KOPT-K1 (cell line): ENCODE measurements around the gene SLCO1B3.

Experiments
- H3K27ac ChIP-seq: fragments of 200-600 bp; sonication (generic); 2 replicates; pipeline ENCODE4 v1.5.1; 2016; ENCODE audit warnings: antibody characterized with exemption, mild to moderate bottlenecking, low read depth, low read length; ENCODE audit not compliant: poor library complexity, severe bottlenecking
- H3K36me3 ChIP-seq: fragments of 200-600 bp; sonication (generic); 2 replicates; pipeline ENCODE4 v1.5.1; 2017; ENCODE audit warnings: antibody characterized with exemption, mild to moderate bottlenecking, low read length, moderate library complexity; ENCODE audit not compliant: insufficient read depth
- H3K9me3 ChIP-seq: fragments of 200-600 bp; sonication (generic); 2 replicates; pipeline ENCODE4 v1.5.1; 2017; ENCODE audit warnings: antibody characterized with exemption, low read length, mild to moderate bottlenecking; ENCODE audit not compliant: insufficient read depth, poor library complexity, severe bottlenecking

Gene SLCO1B3

DNA sequence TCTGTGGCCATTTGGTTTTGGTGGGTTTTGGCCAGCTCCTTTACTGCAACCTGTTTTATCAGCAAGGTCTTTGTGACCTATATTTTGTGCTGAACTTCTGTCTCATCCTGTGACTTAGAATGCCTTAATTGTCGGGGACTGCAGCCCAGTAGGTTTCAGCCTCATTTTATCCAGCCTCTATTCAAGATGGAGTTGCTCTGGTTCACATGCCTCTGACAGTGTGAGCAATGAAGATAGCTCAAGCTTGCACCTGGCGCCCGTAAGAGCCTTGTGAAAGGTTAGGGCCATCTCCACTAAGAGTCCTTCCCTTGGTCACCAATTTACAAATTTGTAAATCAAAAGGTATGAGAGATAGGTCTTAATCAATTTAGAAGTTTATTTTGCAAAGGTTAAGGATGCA, 19.4 kb downstream of the SLCO1B3 start:
- no peaks in the 10 kb centered on the region for H3K9me3 ChIP-seq

DNA sequence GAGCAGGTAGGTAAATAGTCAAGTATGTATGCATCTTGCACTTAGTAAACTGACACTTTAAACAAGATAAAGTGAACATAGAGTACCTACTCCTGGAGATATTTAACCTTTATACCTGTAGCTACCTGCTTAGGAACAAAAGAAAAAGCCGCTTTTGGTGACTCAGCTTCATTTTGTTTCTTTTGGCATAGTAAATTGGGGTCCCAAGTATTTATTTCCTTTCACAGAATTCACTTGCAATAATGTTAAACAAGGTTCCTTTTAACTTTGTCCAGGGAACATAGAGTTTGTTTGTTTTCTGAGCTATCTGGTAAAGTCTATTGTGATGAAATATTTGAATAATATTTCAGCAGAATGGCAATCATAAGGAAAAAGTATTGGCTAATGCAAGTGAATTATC, 20.0 kb downstream of the SLCO1B3 start:
- no peak overlapping the region for H3K27ac ChIP-seq
- no peaks in the 10 kb centered on the region for H3K9me3 ChIP-seq
- no peaks in the 10 kb centered on the region for H3K36me3 ChIP-seq

More for the DNA sequence above, 19.4 kb downstream of the SLCO1B3 start:
- Histone ChIP-seq H3K27ac (no peak overlapping the region), H3K36me3 (no peaks in the 10 kb centered on the region)

DNA sequence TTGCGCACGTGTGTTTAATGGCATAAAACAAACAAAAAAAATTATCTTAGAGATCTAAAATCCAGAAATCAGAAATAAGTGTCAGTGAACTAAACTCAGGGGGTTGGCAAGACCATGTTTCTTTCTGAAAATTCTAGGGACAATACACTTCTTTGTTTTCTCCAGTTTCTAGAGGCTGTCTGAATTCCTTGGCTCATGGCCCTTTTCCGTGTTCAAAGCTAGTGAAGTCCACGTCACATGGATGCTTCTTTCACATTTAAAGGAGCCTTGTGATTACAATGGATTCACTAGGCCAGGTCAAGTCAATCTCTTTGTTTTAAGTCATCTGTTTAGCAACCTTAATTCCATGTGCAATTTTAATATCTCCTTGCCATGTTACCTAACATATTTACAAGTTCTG, 22.4 kb downstream of the SLCO1B3 start:
- no peaks in the 10 kb centered on the region for H3K36me3 ChIP-seq
- no peak overlapping the region for H3K27ac ChIP-seq
- H3K9me3 ChIP-seq: no peaks in the 10 kb centered on the region

DNA sequence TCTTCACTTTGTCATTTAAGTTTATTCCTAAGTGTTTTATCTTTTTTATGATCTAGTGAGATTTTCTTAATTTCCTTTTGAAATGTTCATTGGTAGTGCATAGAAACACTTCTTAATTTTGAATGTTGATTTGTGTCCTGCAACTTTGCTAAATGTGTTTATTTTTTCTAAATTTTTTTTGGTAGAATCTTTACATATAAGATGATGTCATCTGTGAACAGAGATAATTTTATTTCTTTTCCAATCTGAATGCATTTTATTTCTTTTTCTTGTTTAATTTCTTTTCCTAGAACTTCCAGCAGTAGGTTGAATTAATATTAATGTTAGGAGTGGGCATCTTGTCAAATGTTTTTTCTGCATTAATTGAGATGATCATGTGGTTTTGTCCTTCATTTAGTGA, 42.1 kb downstream of the SLCO1B3 start:
- Histone ChIP-seq H3K9me3 (no peaks in the 10 kb centered on the region), H3K36me3 (no peaks in the 10 kb centered on the region), H3K27ac (no peak overlapping the region)

DNA sequence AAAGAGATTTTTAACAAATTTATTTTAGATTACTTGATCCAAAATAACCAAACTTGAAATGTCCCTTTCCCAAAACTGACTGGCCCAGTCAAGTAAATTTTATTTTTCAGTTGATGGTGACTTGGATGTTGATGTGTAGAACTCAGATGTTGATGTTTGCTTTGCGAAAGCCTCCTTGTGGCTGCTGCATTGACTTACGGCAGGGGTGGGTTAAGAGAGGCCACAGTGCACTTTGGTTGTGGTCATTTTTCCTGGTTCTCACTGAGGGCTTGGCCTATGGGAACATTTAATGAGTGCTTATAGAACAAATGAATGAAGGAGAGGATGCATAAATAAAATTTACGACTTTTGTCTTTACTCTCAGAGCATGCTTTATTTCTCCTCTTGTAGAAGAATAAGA, 52.6 kb downstream of the SLCO1B3 start:
- H3K27ac ChIP-seq: no peak overlapping the region
- H3K9me3 ChIP-seq: no peaks in the 10 kb centered on the region
- H3K36me3 ChIP-seq: no peaks in the 10 kb centered on the region

DNA sequence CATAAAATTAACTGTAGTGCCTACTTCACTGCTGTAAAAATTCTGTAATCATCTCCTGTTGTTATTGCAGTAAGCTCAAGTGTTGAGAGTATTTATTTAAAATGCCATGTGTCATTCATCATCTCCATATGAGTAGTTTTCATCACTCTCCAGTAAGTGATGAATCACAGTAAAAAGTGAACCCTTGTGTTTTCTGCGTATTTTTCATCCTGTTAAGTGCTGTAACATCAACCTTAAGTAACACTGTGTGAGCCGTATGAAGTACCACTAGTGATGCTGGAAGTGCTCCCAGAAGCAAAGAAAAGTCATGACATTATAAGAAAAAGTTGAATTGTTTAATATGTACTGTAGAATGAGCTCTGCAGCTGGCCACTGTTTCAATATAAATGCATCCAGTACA, 55.4 kb downstream of the SLCO1B3 start:
- Histone ChIP-seq H3K36me3 (no peaks in the 10 kb centered on the region), H3K9me3 (no peaks in the 10 kb centered on the region), H3K27ac (no peak overlapping the region)

DNA sequence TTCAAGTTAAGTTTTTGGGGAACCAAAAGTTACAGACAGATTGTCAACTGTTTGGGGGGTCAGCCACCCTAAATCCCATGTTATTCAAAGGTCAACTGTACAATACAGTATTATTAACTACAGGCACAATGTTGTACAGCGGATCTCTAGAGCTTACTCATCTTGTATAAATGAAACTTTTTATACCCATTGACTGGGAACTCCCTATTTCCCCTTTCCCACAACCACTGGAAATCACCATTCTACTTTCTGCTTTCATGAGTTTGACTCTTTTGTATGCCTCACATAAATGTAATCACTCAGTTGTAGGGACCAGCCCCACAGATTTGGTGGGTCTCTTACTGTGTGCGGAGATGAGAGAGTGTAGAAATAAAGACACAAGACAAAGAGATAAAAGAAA, 57.8 kb downstream of the SLCO1B3 start:
- Histone ChIP-seq H3K27ac (no peak overlapping the region), H3K9me3 (no peaks in the 10 kb centered on the region), H3K36me3 (no peaks in the 10 kb centered on the region)

DNA sequence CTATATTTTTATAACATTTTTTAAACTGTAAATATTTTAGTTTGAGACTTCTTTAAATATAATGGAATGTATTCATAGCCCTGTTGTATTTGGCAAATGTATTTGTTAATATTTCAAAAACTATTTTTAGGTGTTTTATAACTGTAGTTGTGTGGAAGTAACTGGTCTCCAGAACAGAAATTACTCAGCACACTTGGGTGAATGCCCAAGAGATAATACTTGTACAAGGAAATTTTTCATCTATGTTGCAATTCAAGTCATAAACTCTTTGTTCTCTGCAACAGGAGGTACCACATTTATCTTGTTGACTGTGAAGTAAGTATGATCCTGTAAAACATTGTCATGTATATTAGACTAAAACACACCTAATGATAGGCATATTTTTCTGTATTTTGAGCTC, 72.8 kb downstream of the SLCO1B3 start:
- Histone ChIP-seq H3K9me3 (no peaks in the 10 kb centered on the region), H3K27ac (no peak overlapping the region), H3K36me3 (no peaks in the 10 kb centered on the region)

DNA sequence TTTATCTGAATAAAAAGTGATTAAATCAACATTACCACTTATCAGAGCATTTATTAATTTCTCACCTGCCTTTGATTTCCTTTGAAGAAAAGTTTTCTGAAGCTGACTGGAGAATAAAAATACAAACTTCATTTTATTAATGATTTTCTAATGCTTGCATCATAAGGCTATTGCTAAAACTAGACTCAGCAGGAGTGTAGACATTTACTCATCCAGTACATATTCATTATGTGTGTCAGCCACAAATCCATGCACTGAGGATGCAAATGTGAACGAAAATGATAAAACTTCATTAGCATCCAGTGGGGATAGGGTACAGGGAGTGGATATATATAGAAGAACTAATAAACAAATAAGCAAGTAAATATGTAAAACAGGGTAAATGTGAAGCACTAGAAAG, 74.6 kb downstream of the SLCO1B3 start:
- H3K9me3 ChIP-seq: no peaks in the 10 kb centered on the region
- no peak overlapping the region for H3K27ac ChIP-seq
- H3K36me3 ChIP-seq: no peaks in the 10 kb centered on the region

DNA sequence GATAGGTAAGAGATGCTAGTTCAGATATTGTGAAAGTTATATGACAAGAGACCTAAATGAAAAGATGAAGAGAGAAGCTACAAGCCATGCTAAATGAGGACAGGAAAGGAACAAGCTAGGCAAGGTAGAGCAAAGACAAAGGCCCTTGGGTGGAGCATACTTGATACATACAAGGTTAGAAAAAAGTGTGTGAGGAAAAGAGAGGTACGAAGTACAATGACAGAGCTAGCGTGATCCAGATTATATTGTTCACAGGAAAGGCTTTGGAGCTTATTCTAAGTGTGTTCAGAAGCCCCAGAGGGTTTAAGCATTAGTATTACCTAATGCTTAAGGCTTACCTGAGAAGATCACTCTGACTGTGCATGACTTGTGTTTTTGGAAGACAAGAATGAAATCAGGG, 75.0 kb downstream of the SLCO1B3 start:
- Histone ChIP-seq H3K9me3 (no peaks in the 10 kb centered on the region), H3K27ac (no peak overlapping the region), H3K36me3 (no peaks in the 10 kb centered on the region)

DNA sequence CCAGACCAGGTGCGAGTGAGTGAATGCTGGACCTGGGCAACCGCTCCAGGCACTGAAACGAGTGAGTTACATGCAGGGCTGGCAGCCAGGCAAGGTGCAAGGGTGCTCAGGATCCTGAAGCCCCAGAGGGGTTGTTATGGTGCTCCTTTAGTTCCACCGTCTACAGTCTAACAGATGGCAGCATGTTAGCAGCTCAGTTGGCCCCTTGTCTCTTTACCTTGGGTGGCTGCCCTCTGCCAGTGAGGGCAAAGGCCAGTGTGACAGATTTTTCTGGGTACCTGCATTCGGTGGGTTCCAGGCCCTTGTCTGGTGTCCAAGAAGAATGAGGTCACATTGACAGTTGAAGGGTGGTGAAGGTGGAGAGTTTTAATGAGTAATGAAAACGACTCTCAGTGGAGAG, 106.8 kb downstream of the SLCO1B3 start:
- Histone ChIP-seq H3K27ac (no peak overlapping the region), H3K9me3 (no peaks in the 10 kb centered on the region), H3K36me3 (no peaks in the 10 kb centered on the region)

DNA sequence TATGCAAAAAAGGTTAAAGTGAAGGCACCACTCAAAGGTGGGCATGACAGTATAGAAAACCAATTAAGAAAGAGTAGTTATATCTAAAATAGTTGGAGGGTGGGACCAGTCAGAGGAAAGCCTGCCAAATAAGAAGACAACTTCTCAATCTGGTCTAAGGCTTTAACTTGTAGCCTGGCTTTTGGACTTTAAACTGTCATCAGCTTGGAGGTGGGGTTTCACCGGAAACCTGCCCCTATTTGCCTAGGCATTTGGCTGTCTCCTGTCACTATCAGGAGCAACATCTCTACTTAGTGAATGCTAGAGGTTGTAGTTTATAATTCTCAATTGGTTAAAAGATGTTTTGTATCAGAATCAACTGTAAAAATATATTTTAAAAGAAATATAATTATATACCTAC, 107.3 kb downstream of the SLCO1B3 start:
- no peaks in the 10 kb centered on the region for H3K9me3 ChIP-seq
- H3K27ac ChIP-seq: no peak overlapping the region
- no peaks in the 10 kb centered on the region for H3K36me3 ChIP-seq

DNA sequence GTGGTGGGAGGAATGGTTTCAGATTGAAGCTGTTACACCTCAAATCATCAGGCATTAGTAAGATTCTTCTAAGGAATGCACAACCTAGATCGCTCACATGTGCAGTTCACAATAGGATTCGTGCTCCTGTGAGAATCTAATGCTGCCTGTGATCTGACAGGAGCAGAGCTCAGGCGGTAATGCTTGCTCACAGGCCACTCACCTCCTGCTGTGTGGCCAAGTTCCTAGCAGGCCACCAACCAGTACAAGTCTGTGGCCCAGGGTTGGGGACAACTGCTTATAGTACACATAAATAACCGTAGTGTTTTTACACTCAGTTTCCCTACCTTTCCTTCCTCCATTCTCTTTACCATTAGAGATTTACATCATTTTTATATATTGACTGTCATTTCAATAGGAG, 121.4 kb downstream of the SLCO1B3 start:
- Histone ChIP-seq H3K36me3 (no peaks in the 10 kb centered on the region), H3K27ac (no peak overlapping the region), H3K9me3 (no peaks in the 10 kb centered on the region)

DNA sequence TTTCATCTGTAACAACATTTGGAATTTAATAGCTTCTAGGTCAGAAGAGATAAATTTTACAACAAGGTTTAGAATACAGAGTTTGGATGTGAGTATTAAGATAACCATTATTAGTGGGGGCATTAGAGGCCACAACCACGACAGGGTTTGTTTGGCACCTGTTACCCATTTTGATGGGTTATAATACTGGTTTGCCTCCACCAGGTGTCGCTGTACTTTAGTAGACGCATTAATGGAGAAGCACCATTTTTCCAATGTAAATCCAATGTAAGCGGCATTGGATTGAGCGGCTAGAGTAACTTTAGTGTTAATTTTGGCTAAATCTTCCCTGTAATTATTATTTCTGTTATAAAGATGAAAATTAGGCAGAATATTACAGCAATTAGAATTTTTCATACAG, 136.2 kb downstream of the SLCO1B3 start:
- no peaks in the 10 kb centered on the region for H3K36me3 ChIP-seq
- no peaks in the 10 kb centered on the region for H3K9me3 ChIP-seq
- no peak overlapping the region for H3K27ac ChIP-seq

DNA sequence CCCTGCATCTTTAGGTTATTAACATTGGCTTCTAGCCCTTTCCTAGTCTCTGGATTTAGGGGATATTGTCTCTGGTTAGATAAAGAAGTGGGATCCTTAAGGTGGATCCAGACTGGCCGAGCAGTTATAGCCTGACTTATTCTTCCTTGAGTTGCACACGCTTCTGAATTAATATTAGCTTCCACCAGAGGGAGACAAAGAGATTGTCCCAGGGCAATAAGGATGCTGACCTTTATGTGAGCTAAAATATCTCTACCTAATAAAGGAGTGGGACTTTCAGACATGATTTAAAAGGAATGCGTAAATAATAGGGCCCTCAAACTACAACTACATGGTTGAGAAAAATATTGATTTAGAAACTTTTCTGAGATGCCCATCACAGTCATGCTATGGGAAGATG, 139.7 kb downstream of the SLCO1B3 start:
- Histone ChIP-seq H3K9me3 (no peaks in the 10 kb centered on the region), H3K36me3 (no peaks in the 10 kb centered on the region)

DNA sequence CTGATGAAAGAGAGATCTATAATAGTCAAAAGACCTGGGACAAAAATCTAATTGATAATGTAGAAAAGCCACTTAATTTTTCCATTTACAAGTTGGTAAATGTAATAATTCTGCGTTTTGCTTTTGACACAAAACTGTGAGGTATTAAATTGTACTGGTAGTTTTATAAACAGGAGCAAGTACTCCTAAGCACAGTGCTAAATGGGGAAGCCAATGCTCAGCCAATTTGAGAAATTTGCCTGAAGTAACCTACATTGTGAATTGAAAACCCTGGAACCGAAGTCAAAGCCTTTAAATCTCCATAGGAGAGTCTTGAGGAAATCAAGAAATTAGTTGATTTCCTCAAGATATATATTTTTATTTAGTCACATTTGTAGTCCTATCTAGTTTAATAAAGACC, 152.8 kb downstream of the SLCO1B3 start:
- Histone ChIP-seq H3K36me3 (no peaks in the 10 kb centered on the region), H3K9me3 (no peaks in the 10 kb centered on the region), H3K27ac (no peak overlapping the region)

More for the DNA sequence above, 139.7 kb downstream of the SLCO1B3 start:
- no peak overlapping the region for H3K27ac ChIP-seq

DNA sequence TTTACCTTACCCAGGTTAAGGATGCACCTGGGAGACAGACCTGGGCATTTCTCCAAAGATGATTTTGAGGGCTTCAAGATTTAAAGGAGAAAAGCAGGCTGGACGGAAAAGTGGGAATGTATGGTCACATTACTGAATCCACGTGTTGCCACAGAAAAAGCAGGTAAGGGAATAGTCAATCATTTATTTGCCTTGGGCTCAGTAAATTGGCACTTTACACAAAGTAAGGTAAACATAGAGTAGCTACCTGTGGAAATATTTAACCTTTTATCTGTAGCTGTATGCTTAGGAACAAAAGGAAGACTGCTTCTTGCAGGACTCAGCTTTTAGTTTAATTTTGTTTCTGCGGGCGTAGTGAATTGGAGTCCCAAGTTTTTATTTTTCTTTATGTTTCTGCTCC, 153.3 kb downstream of the SLCO1B3 start:
- Histone ChIP-seq H3K27ac (no peak overlapping the region), H3K9me3 (no peaks in the 10 kb centered on the region), H3K36me3 (no peaks in the 10 kb centered on the region)
